Fibroblast of lung (primary cell): ENCODE measurements around the gene DET1.

Experiments
- EZH2 ChIP-seq: IDR thresholded peaks from 2 replicates; pipeline ENCODE4 v1.5.1; 2012; ENCODE audit warnings: low read length, control low read depth, mild to moderate bottlenecking; ENCODE audit errors: missing control alignments
- TF ChIP-seq, protein P1 (sequence below), 2 donors: IDR thresholded peaks in 1 of 2; conservative IDR thresholded peaks in 1 of 2; 1 replicate in 1 of 2; 2 replicates in 1 of 2; pipeline ENCODE4 v1.5.1; 2011 to 2012; ENCODE audit warnings: low read length in 2 of 2, control low read depth in 1 of 2, inconsistent platforms in 1 of 2, low read depth in 1 of 2, mild to moderate bottlenecking in 1 of 2

- TF ChIP-seq EZH2 = no peak
- TF ChIP-seq, protein P1, sequence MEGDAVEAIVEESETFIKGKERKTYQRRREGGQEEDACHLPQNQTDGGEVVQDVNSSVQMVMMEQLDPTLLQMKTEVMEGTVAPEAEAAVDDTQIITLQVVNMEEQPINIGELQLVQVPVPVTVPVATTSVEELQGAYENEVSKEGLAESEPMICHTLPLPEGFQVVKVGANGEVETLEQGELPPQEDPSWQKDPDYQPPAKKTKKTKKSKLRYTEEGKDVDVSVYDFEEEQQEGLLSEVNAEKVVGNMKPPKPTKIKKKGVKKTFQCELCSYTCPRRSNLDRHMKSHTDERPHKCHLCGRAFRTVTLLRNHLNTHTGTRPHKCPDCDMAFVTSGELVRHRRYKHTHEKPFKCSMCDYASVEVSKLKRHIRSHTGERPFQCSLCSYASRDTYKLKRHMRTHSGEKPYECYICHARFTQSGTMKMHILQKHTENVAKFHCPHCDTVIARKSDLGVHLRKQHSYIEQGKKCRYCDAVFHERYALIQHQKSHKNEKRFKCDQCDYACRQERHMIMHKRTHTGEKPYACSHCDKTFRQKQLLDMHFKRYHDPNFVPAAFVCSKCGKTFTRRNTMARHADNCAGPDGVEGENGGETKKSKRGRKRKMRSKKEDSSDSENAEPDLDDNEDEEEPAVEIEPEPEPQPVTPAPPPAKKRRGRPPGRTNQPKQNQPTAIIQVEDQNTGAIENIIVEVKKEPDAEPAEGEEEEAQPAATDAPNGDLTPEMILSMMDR (conservative IDR thresholded peaks at IDR 0.05 in 1 of 2, IDR thresholded peaks at IDR 0.05 in 1 of 2; ENCODE audit: low read depth in 1 of 2, low read length in 2 of 2) = no peak
Observed at GRCh38 chr15:88484682-88485331, 61.7 kb downstream of the DET1 start.
